Measurements from ENCODE around the gene RPL38. TPM values are rescaled to one million over a fixed set of nuclear protein-coding genes. Genes with fewer than 3 reads are reported as not detected.

RPL38 gene
- total RNA-seq, 1 donor = 649 TPM

DNA sequence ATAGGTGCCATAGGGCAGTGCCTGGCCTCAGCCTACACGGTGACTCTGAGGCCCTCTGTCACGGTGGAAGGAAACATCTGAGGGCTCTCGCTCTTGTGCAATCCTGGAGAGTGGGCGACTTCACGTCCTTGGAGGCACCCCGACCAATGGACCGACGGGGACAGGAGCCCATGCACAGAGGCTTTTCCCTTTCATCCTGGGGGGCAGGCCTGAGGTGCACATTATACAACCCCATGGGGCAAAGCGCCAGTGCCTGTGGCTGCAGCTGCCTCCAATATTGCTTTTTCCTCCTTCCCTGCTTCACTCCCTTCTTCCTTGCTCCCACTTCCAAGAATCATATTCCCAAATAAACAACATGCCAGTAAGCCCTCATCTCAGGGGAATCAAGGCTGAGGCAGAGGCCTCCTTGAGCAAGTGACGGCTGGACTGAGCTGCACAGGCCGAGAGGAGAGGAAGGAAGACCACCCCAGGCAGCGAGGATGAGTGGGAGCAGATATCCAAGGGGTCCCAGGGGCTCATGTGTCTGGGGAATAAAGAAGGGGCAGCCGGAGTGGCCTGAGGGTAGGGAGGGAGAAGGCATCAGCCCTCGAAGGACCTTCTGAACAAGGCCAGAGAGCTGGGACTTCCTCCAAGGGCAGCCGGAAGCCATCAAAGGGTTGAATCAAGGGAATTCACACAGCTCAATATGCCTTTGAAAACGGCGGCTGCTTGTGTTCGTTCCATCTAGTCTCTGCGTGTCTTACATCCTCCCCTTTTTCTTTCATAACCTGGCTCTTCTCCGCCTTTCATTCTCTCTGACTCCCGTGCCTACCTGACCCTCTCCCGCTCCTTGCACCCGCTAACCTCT is 42.6 kb upstream of the RPL38 start:
- TF ChIP-seq CTCF (IDR thresholded peaks at IDR 0.05; ENCODE audit: insufficient read depth, low read depth, low read length) = no peak
- DNase-seq (ENCODE audit: low read depth) = no peak
- H3K4me3 ChIP-seq (ENCODE audit: low read depth, low read length) = no peak overlapping the region

DNA sequence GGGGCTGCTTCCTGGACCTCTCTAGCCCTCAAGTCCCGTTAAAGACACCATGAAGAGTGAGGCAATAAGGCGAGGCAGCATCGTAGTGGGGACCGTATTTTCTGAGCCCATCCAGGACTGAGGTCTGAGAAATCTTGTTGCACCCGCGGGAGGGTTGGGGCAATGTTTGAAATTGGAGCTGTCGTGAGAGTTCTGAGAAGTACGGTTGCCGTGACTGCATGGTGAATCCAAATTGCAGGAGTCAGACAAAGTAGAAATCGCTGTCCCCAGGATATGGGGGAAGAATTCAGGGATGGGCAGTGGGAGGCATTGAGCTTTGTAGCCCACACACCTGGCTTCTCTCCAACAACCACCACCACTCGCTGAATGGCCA is 42.0 kb upstream of the RPL38 start:
- no peak overlapping the region for H3K4me3 ChIP-seq (ENCODE audit: low read depth, low read length)
- no peak for TF ChIP-seq CTCF (IDR thresholded peaks at IDR 0.05; ENCODE audit: insufficient read depth, low read depth, low read length)
- no peak for DNase-seq (ENCODE audit: low read depth)

- DNase-seq (ENCODE audit: low read depth) = no peak
- H3K4me3 ChIP-seq (ENCODE audit: low read depth, low read length) = no peak overlapping the region
- no peak for TF ChIP-seq CTCF (IDR thresholded peaks at IDR 0.05; ENCODE audit: insufficient read depth, low read depth, low read length)
These were observed 40.1 kb upstream of the RPL38 start for GRCh38 chr17:74163271-74163821.

DNA sequence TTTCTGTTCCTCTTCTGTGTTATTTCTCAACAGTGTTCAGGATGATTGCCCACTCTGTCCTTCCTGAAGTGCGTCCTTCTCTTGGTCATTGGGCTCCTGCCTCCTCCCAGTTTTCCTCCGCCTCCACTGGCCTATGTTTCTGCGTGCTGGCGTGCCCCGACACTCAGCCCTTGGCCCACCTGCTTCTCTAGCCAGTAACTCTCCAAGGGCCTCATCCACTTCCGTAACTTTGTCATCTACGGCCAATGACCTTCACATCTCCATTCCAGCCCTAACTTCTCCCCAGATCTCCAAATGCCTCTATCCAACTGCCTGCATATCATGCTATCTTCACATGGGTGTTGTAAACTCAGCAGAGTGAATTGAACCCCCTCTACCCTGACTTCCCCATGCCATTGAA is 39.6 kb upstream of the RPL38 start:
- no peak for TF ChIP-seq CTCF (IDR thresholded peaks at IDR 0.05; ENCODE audit: insufficient read depth, low read depth, low read length)
- no peak for DNase-seq (ENCODE audit: low read depth)
- no peak overlapping the region for H3K4me3 ChIP-seq (ENCODE audit: low read depth, low read length)

GRCh38 chr17:74164446-74165045 is 38.9 kb upstream of the RPL38 start:
- no peak overlapping the region for H3K4me3 ChIP-seq (ENCODE audit: low read depth, low read length)
- TF ChIP-seq CTCF (IDR thresholded peaks at IDR 0.05; ENCODE audit: insufficient read depth, low read depth, low read length) = no peak
- DNase-seq (ENCODE audit: low read depth) = no peak

- no peak overlapping the region for H3K4me3 ChIP-seq (ENCODE audit: low read depth, low read length)
- DNase-seq (ENCODE audit: low read depth) = no peak
- no peak for TF ChIP-seq CTCF (IDR thresholded peaks at IDR 0.05; ENCODE audit: insufficient read depth, low read depth, low read length)
These were observed 37.6 kb upstream of the RPL38 start for GRCh38 chr17:74165797-74166365.
